Astrocyte of the cerebellum (primary cell): Measurements from ENCODE around the gene COL4A2.
"Not testable (repeated sequence)": the region's sequence is repeated elsewhere in the genome, so short reads cannot be mapped to it uniquely, and the experiment has no call there.

Experiments used
- DNase-seq: peaks from one replicate; pipeline ENCODE4 v3.0.0-alpha.2; 2011; ENCODE audit warnings: low read depth
- H3K4me3 ChIP-seq: 2 replicates; pipeline ENCODE4 v1.5.1; 2011; ENCODE audit warnings: mild to moderate bottlenecking, low read depth, low read length, moderate library complexity
- CTCF ChIP-seq: IDR thresholded peaks from 2 replicates; pipeline ENCODE4 v1.5.1; 2012; ENCODE audit warnings: low read length, low read depth, moderate library complexity, mild to moderate bottlenecking; ENCODE audit errors: missing control alignments
- in situ Hi-C: cut with HindIII; loops from 2 replicates; pipeline ENCODE4 v1.10.0; 2017; ENCODE audit warnings: low sequenced_read_pairs

The COL4A2 gene

DNA sequence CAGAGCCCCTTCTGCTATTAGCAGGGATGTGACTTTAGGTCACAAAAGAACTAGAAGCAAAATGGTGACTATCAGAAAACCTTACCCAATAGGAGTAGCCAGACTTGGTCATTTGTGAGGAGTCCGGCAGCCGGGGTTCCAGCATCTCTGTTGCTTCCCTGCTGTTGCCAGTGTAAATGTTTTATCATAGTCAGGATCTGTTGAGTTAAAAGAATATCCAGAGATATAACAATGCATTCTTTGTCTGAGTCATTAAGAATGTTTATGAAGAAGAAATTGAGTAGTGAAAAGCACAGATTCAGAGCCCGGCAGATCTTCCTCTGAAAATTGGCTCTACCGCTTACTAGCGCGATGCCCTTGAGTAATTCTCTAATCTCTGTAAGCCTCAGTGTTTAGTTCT is 84.2 kb downstream of the COL4A2 start:
- no peak for DNase-seq
- H3K4me3 ChIP-seq = no peak overlapping the region
- in situ Hi-C loops = no loop called here
- no peak for TF ChIP-seq CTCF

DNA sequence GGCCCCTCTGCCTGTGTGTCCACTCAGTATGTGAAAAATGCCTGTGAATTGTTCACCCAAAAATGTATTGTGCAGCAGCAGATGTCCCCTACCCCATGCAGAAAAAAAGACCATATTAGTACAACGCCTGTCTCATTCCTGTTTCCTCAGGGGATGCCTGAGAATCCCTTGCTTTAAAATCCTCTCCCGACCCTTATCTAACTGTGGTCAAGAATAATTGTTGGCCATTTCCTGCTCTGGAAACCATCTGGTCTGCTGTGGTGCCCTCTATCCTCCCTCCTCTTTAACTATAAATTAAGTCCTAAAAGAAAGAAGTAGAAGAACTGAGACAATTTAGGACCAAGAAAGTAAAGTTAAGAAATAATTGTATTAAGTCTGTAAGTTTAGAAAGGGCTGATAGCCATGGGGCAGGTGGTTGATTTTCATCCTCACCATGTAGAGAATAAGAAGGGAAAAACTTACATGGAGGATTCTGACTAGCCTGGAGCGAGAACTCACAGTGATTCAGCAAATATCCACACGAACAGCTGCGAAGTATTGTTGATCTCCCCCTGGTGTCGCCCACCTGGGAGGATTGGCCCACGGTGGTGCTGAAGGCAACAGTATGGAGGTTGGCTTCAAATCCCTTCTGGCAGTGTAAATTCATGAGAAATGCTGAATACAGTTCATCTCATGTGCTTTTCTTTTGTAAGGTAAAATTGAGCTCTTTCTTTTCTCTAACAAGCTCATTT is 85.6 kb downstream of the COL4A2 start:
- H3K4me3 ChIP-seq = no peak overlapping the region
- in situ Hi-C loops = no loop called here
- DNase-seq = no peak
- TF ChIP-seq CTCF = no peak

DNA sequence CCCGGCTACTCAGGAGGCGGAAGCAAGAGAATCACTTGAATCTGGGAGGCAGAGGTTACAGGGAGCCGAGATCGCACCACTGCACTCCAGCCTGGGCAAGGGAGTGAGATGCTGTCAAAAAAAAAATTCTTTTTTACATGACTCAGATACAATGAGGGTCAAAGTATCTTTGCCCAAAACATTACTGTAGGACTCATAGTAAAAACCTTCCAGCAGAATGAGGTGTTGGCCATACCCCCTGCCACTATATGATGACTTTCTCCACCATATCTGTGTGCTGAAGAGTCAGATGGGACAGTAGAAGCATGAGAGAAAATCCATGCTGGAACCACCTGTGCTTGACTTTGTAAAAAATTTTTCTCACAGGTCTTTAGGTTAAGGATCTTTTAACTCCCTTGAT is 86.7 kb downstream of the COL4A2 start:
- no peak overlapping the region for H3K4me3 ChIP-seq
- TF ChIP-seq CTCF = no peak
- DNase-seq = no peak
- in situ Hi-C loops = no loop called here

GRCh38 chr13:110394371-110394841 is 87.3 kb downstream of the COL4A2 start:
- in situ Hi-C loops = no loop called here
- no peak for DNase-seq
- H3K4me3 ChIP-seq = no peak overlapping the region
- TF ChIP-seq CTCF = no peak

- not testable (repeated sequence) for DNase-seq, H3K4me3 ChIP-seq
- in situ Hi-C loops = loop anchor here (5.0 kb wide), 1 partner anchor 98 kb away; no protein-coding TSS in a partner anchor
Measured at GRCh38 chr13:110395616-110396015, 88.5 kb downstream of the COL4A2 start.

DNA sequence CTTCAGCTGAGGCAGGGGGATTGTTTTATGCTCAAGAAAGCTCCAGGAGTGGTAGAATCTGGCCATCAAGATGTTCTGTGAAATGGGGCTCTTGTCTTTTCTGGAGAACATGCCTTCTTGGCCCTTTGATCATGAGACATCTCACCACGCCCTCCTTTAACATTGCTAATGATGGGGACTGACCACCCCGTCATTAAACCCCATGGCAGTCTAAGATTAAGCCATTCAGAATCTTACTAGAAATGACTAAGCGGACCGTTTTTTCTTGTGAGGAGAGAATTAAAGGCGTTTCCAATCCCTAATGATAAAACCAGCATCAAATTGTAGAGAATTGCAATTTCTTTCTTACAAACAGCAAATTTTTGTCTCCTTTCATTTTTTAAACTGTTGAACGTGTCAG is 89.4 kb downstream of the COL4A2 start:
- DNase-seq = no peak
- H3K4me3 ChIP-seq = no peak overlapping the region
- in situ Hi-C loops = loop anchor here (5.0 kb wide), 1 partner anchor 99 kb away; no protein-coding TSS in a partner anchor
- TF ChIP-seq CTCF = no peak

GRCh38 chr13:110396913-110397381 is 89.9 kb downstream of the COL4A2 start:
- peak; percentile 100 for DNase-seq
- H3K4me3 ChIP-seq = no peak overlapping the region
- no peak for TF ChIP-seq CTCF
- in situ Hi-C loops = loop anchor here (5.0 kb wide), 1 partner anchor 100 kb away; no protein-coding TSS in a partner anchor
